Cardiac fibroblast (primary cell): ENCODE results near the gene DNAJA2.

Experiments
- DNase-seq, 2 donors: peaks; one replicate each; pipeline versions ENCODE4 v3.0.0 to v3.0.0-alpha.2; 2010; ENCODE audit warnings: low read depth in 2 of 2
- H3K4me3 ChIP-seq, 2 donors: replicated peaks in 1 of 2; 1 replicate in 1 of 2; 2 replicates in 1 of 2; pipeline ENCODE4 v1.5.1; 2011; ENCODE audit warnings: low read depth in 2 of 2, low read length in 2 of 2, mild to moderate bottlenecking in 2 of 2, moderate library complexity in 1 of 2
- CTCF ChIP-seq: IDR thresholded peaks from one replicate; pipeline ENCODE4 v1.5.1; 2011; ENCODE audit warnings: low read depth, mild to moderate bottlenecking, low read length, inconsistent platforms

DNAJA2 gene

GRCh38 chr16:46973207-46973995 lies at the start of gene DNAJA2:
TSS of gene DNAJA2 (minus strand) at chr16:46973674. CDS start at chr16:46973572, 102 bp downstream.
- peak within 1 kb of the TSS; percentile 89 to 94 for H3K4me3 ChIP-seq
- peak; percentile 87 to 91 for DNase-seq
- no peak for TF ChIP-seq CTCF

GRCh38 chr16:47019568-47019967 lies 46.1 kb upstream of the DNAJA2 start:
- no peak overlapping the region for H3K4me3 ChIP-seq
- TF ChIP-seq CTCF: peak; percentile 23
- peak; percentile 16 to 34 for DNase-seq

- DNase-seq: peak; percentile 5 to 18
- no peak overlapping the region for H3K4me3 ChIP-seq
- TF ChIP-seq CTCF: peak; percentile 33
Observed at GRCh38 chr16:47018223-47018891, 44.9 kb upstream of the DNAJA2 start.

- H3K4me3 ChIP-seq: no peak overlapping the region
- no peak for TF ChIP-seq CTCF
- no peak for DNase-seq
Observed at GRCh38 chr16:47017636-47018035, 44.2 kb upstream of the DNAJA2 start.

GRCh38 chr16:47016700-47017133 lies 43.2 kb upstream of the DNAJA2 start:
- no peak for TF ChIP-seq CTCF
- no peak overlapping the region for H3K4me3 ChIP-seq
- peak in 1 of 2 donors; percentile 44 for DNase-seq

GRCh38 chr16:47013910-47014309 lies 40.4 kb upstream of the DNAJA2 start:
- H3K4me3 ChIP-seq: no peak overlapping the region
- no peak for TF ChIP-seq CTCF
- DNase-seq: no peak
